ENCODE data around the gene DOCK8.
"Not testable (repeated sequence)": the region's sequence is repeated elsewhere in the genome, so short reads cannot be mapped to it uniquely, and the experiment has no call there.

The DOCK8 gene

GRCh38 chr9:373759-374206, 159.1 kb downstream of the DOCK8 start:
- DNase-seq: no peak

GRCh38 chr9:374736-375135, 160.1 kb downstream of the DOCK8 start:
- no peak for DNase-seq

- no peak for DNase-seq
Measured at GRCh38 chr9:376115-376514, 161.4 kb downstream of the DOCK8 start.

DNA sequence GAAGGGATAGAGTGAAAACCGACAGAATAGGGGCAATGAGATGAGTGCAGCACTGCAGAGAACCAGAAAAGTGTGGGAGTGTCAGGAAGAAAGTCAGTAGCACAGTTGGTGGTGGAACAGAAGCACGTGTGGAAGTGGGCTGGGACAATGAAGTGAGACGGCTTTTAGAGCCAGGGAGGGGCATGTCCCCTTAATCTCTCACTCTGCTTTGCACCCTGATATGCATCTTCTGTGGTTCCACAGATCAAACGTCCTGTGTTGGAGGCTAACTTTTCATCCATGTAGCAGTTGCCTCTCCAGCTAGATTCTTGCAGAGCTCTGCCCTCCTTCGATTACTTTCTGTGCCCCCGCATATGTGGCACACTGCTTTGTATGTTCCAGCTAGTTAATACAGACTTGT, 163.6 kb downstream of the DOCK8 start:
- no peak for DNase-seq

DNA sequence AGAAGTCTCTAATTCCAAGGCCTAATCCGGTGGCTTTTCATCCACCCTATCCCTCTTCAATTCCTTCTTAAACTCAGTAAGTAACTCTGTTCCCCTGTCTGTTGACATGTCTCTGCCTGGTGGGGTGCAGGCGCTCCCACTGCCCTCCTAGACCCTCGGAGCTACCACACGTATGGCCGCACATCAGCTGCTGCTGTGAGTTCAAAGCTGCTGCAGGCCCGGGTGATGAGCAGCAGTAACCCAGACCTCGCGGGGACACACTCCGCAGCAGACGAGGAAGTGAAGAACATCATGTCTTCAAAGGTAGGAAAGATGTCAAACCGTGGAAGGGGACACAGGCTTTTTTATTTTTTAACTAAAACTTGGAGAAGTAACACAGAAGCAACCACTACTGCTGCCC, 167.7 kb downstream of the DOCK8 start:
- no peak for DNase-seq

GRCh38 chr9:385818-386398, 171.2 kb downstream of the DOCK8 start:
- DNase-seq: no peak

GRCh38 chr9:389159-389558, 174.5 kb downstream of the DOCK8 start:
- no peak for DNase-seq

GRCh38 chr9:389758-390157, 175.1 kb downstream of the DOCK8 start:
- no peak for DNase-seq

DNA sequence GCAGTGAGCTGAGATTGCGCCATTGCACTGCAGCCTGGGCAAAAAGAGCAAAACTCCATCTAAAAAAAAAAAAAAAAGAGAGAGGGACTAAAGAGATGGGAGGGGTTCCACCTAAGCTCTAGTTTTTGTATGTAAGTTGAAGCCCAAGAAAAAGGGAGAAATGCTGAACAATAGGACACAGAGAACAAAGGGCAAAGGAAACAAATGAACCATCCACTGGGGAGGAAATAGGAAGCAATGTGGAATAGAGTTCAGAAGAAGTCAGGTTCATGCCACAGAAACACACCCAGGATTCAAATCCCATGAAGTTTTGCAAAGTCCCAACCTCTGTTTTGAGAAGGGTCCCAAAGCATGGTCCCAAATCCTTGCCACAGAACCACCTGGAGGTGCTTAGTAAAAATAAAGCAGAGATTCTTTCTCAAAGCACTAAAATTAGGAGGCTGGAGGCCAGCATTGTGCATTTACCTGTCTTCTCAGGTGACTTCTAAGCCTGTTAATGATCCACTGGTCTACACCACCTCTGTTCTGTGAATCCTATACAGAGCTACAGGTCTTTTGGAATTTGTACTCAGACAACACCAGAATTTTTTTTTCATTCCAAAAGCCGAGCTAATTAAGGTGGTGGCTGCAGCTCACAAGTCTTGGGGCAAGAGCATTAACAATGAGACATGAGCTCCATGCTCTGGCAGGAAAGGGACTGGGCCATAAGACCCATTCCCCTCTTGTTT, 177.6 kb downstream of the DOCK8 start:
- no peak for DNase-seq

GRCh38 chr9:394347-395052, 179.8 kb downstream of the DOCK8 start:
- no peak for DNase-seq

DNA sequence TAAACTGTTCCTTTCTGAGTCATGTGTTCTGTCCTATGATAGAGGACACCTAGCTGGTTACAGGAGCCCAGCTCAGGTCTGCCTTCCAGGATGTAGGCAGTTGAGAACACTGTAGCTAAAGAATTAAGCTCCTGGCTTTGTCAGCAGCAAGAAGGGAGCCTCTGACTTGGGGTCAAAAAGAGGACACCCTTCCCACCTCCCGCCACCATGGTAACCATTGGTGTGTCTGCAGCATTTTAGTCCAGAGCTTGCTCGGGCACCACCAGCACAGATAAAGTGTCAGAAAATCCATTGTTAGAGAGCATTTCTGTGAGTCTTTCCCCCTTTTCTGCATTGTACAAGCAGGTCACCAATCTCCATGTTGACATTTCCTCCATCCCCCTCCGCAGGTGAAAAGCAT, 181.7 kb downstream of the DOCK8 start:
- DNase-seq: no peak

DNA sequence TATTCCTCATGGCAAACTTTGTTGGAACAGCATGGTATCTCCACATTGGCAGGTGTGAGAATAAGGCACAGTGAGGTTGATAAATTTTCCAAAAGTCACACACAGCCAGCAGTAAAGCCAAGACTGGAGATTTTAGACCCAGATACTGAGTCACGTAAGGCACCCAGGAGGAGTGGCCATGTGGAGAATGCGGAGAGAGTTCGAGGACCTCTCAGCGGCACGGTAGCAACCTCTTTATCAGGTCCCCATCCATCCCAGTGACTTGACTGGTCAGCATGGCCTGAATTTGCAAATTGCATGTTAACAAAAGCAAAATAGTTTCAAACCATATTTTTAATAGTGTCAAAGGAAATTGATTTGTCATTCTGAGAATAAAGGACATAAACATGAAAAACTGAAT, 183.4 kb downstream of the DOCK8 start:
- no peak for DNase-seq

DNA sequence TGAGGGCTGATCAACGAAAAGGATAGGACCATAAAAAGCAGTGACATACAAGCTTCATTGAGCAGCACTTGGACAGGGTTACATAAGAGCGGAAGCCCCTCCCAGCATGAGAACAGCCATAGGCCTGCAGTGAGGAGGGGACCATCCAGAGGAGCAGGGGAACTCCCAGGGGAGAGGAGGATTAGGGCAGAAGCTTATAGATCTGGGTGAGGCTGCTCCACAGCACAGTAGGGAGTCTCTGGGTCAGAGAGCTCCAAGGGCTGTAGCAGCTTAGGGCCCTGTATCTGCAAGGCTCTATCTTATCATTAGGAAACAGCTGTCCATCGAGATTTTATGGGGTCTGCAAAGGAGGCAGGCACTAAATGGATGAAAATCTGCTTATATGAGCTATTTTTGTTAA, 186.6 kb downstream of the DOCK8 start:
- no peak for DNase-seq

DNA sequence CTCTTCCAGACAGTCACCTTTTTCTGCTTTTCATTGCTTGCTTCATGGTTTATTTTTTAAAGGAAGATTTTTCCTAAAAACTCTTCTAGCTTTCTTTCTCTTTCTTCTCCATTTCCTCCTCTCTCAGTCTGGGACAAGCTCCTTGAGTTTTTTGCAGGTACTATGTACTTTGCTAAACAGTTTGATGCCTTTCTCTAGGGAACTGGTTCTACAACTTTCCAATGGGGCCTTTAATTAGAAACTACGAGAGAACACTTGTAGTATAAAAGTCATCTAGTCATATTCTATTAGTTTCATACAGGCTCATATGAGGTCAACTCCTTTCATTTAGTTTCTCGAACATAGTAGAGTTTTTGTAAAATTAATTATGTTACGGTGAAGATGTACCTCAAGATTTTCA, 189.6 kb downstream of the DOCK8 start:
- no peak for DNase-seq

DNA sequence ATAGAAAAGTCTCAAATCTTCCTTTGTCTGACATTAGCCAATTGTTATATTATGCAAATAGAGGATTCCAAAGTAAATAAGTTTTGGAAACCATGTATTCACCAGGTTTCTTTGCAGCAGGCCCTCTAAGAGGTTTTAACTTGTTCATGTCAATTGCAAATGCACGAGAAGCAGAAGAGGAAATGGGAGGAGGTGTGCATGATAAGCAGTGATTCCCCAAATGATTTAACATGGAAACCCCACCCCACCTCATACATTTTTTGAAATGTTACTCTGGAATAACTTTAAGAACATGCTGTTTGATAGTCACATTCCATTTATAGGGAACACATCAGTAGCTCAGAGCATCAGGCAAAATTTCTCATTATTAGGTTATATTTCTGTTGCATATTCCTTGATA, 190.7 kb downstream of the DOCK8 start:
- DNase-seq: no peak

GRCh38 chr9:406886-407654, 192.4 kb downstream of the DOCK8 start:
- DNase-seq: no peak

DNA sequence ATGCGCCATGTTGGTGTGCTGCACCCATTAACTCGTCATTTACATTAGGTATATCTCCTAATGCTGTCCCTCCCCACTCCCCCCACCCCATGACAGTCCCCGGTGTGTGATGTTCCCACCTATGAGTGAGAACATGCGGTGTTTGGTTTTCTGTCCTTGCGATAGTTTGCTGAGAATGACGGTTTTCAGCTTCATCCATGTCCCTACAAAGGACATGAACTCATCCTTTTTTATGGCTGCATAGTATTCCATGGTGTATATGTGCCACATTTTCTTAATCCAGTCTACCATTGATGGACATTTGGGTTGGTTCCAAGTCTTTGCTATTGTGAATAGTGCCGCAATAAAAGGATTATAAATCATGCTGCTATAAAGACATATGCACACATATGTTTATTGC, 195.0 kb downstream of the DOCK8 start:
- DNase-seq: not testable (repeated sequence)

DNA sequence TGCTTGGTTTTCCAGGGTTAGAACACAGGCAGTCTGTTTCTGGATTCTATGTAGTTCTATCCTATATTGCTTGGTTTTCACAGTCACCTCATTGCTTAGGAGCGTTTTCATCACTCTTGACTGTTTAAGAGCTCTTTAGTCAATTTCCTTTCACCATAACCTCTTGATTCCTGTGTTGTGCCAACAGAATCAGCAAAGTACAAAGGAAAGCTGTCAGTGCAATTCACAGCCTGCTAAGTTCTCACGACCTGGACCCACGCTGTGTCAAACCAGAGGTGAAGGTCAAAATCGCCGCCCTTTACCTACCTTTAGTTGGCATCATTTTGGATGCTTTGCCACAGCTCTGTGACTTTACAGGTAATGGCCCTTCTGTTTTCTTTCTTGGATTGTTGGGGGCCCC, 199.9 kb downstream of the DOCK8 start:
- no peak for DNase-seq

DNA sequence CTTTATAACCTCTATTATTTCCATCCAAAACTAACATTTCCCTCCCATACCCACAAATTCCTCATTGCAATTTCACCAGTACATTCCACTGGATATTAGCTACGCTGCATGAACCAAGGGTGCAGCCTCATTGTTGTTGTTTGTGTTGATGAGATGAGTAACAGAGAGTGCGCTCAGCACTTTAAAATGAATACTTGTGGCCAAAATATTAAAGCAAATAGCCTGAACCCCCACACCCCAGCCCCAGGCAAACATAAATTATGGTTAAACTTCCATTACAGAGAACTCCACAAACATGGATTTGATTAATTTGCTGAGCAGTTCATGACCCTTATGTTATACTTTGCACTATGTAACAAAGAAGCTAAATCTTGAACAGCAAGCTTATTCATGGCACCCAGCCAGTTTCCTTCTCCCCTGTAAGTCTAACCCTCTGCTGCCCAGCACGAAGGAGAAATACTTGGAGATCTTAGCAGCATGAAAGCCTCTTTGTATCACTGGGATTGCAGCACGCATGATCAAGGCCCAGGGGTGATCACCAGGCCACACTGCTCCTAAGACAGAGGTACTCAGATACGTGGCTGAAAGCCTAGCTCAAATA, 205.0 kb downstream of the DOCK8 start:
- DNase-seq: no peak

- DNase-seq: no peak
Measured at GRCh38 chr9:421896-422295, 207.2 kb downstream of the DOCK8 start.

DNA sequence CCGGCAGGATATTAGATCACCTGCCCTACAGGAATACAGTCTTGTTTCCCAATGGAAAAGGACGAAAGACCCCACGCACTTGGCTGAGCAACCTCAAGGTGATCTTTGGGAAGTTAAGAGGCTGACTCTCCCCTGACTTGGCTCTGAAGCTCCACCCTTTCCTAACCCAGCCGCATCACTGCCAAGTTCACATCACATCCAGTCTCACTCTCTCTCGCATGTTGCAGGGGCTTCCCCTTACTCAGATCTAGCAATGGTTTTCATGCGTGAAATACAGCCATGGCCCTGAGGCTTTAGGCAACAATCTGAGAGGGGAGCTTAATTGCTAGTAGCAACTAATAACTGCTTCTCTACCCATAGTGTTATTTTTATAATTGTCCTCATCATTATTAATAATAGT, 211.6 kb downstream of the DOCK8 start:
- no peak for DNase-seq

GRCh38 chr9:426976-427375, 212.3 kb downstream of the DOCK8 start:
- no peak for DNase-seq

GRCh38 chr9:431701-432100, 217.0 kb downstream of the DOCK8 start:
- DNase-seq: no peak

Data from activated CD4-positive, CD25-positive, alpha-beta regulatory T cell (primary cell).